Esophagus squamous epithelium (tissue), 4 donors: Measurements from ENCODE around the gene ADAMTS14.

Experiments used
- CTCF ChIP-seq, 6 experiments: fragments of 450-650 bp in 4 of 6; fragments of 200-600 bp in 2 of 6; sonication (generic) in 2 of 6; IDR thresholded peaks; one replicate each; pipeline ENCODE4 v1.5.1; 2016 to 2019; ENCODE audit warnings: antibody characterized with exemption in 6 of 6, mild to moderate bottlenecking in 4 of 6, moderate library complexity in 4 of 6
- POLR2A ChIP-seq, 4 donors: fragments of 450-650 bp; IDR thresholded peaks; one replicate each; pipeline ENCODE4 v1.6.1; 2017; ENCODE audit warnings: antibody characterized with exemption in 4 of 4, mild to moderate bottlenecking in 4 of 4, moderate library complexity in 3 of 4

- no peak for TF ChIP-seq CTCF (IDR thresholded peaks at IDR 0.05)
- no peak for TF ChIP-seq POLR2A (IDR thresholded peaks at IDR 0.05)
Observed at GRCh38 chr10:70761727-70762350, 89.5 kb downstream of the ADAMTS14 start.
